T-helper 2 cell treated with Interferon-gamma antibody and Interleukin-4, amounts not matched to agents 5 μg/mL and 100 μg/mL, for 36 hours (primary cell): Measurements from ENCODE around the gene DOK7.

ENCODE experiments used
- DNase-seq: peaks from one replicate; pipeline ENCODE4 v3.0.0; 2021; ENCODE audit warnings: low spot score
- H3K27ac Mint-ChIP-seq: one replicate; pipeline ENCODE4 v1.8.0; 2021; ENCODE audit warnings: mild to moderate bottlenecking, mixed read lengths
- H3K27me3 Mint-ChIP-seq: one replicate; pipeline ENCODE4 v1.8.0; 2021; ENCODE audit warnings: low read depth, mixed read lengths
- H3K36me3 Mint-ChIP-seq: one replicate; pipeline ENCODE4 v1.8.0; 2021; ENCODE audit warnings: low read depth, mixed read lengths
- H3K4me1 Mint-ChIP-seq: one replicate; pipeline ENCODE4 v1.8.0; 2021; ENCODE audit warnings: low read depth, mixed read lengths
- H3K4me3 Mint-ChIP-seq: one replicate; pipeline ENCODE4 v1.8.0; 2022; ENCODE audit warnings: mild to moderate bottlenecking, moderate library complexity, mixed read lengths
- H3K9me3 Mint-ChIP-seq: one replicate; pipeline ENCODE4 v1.8.0; 2021; ENCODE audit warnings: mixed read lengths

DOK7 gene, protein sequence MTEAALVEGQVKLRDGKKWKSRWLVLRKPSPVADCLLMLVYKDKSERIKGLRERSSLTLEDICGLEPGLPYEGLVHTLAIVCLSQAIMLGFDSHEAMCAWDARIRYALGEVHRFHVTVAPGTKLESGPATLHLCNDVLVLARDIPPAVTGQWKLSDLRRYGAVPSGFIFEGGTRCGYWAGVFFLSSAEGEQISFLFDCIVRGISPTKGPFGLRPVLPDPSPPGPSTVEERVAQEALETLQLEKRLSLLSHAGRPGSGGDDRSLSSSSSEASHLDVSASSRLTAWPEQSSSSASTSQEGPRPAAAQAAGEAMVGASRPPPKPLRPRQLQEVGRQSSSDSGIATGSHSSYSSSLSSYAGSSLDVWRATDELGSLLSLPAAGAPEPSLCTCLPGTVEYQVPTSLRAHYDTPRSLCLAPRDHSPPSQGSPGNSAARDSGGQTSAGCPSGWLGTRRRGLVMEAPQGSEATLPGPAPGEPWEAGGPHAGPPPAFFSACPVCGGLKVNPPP

DNA sequence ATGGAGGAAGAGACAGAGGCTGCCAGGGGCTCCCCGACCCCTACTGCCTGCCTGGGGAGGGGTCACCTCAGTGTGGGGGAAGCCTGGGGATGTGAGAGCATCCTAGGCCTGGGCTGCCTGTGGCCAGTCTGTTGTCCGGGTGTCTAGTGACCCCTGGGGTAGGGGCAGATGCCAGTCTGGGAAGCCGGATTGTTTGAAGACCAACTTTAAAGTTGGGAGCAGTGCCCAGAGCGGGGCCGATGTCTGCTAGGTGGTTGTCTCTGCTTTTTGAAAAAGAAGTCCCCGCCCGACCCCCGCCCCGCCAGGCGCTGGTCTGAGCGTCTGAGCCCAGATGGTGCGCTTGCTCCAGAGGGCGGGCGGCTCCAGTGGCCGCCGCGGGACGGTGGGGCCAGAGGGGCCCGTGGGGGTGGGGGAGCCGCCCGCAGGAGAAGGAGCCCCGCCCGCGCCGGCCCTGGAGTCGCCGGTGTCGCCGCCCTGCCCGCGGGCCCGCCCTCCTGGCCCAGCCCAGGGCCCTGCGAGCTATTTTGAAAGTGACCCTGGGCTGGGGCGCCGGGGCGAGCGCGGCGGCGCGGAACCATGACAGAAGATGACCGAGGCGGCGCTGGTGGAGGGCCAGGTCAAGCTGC is at the start of gene DOK7:
Gene DOK7 (plus strand): TSS at position 517 of the 626 bp plus-strand sequence. CDS start 70 bp downstream, at position 587.
- DNase-seq = no peak
- Mint-ChIP-seq H3K27me3 (peaks cover 10% of the 10 kb centered on the region), H3K4me3 (no peak within 1 kb of the TSS), H3K4me1 (no peaks in the 10 kb centered on the region), H3K36me3 (no peaks in the 10 kb centered on the region), H3K9me3 (no peaks in the 10 kb centered on the region), H3K27ac (no peak within 1 kb of the TSS)

DNA sequence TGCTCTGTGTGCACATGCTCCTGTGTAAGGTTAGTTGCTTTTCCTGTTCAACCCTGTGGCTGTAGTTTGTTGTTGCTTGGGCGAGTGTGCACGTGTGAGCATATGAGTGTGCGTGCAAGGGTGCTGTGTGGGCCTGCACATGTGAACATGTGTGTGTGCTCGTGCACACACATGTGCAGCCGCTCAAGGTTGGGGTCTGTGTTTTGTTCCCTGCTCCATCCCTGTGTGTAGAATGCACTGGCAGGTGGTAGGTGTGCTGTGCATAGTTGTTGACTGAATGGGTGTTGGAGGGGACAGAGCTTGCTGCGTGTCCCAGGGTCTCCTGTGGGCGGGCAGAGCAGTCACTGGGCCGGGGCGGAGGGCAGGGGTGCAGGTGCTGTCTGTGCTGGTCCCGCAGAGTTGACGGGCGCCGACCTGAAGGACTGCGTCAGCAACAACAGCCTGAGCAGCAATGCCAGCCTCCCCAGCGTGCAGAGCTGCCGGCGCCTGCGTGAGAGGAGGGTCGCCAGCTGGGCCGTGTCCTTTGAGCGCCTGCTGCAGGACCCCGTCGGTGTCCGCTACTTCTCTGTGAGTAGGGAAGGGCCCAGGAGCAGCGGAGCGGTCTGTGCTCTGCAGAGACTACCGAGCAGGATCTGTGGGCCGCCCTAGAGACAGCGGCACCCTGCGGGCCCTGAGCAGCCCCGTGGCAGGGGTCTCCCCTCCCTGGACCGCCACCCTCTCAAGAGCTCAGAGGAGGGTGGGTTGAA is 49.3 kb upstream of the DOK7 start:
- no peak overlapping the region for H3K27ac Mint-ChIP-seq
- no peaks in the 10 kb centered on the region for H3K27me3 Mint-ChIP-seq
- H3K4me1 Mint-ChIP-seq = no peaks in the 10 kb centered on the region
- H3K4me3 Mint-ChIP-seq = no peak overlapping the region
- DNase-seq = no peak
- no peaks in the 10 kb centered on the region for H3K36me3 Mint-ChIP-seq
- H3K9me3 Mint-ChIP-seq = no peaks in the 10 kb centered on the region

DNA sequence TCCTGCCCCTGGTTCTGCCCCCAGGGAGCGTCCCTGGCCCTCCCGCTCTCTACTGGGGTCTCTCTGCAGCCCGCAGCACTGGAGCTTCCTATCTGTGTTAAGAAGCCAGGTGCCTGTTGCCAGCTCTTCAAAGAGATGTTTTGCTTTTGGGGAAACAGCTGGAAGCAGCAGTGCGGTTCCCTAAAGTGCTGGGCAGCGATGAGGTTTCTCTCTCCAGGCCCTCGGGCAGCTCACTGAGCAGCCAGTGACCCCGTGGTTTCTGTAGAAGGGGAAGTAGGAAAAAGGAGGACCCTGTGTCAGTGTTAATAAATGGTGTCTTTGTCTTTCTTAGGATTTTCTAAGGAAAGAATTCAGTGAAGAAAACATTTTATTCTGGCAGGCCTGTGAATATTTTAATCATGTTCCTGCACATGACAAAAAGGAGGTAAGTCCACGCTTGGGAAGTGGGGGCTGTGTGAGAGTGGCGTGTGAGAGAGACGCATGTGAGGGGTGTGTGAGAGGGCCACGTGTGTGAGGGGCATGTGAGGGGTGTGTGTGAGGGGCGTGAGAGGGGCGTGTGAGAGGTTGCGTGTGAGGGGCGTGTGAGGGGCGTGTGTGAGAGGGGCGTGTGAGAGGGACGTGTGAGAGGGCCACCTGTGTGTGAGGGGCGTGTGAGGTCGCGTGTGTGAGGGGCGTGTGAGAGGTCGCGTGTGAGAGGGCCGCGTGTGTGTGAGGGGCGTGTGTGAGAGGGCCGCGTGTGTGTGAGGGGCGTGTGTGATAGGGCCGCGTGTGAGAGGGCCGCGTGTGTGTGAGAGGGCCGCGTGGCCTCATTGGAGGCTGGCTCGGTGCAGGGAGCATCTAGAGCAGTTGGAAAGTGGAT is 48.5 kb upstream of the DOK7 start:
- Mint-ChIP-seq H3K9me3 (no peaks in the 10 kb centered on the region), H3K27ac (no peak overlapping the region), H3K4me1 (no peaks in the 10 kb centered on the region), H3K36me3 (no peaks in the 10 kb centered on the region), H3K27me3 (no peaks in the 10 kb centered on the region), H3K4me3 (no peak overlapping the region)
- DNase-seq = no peak

DNA sequence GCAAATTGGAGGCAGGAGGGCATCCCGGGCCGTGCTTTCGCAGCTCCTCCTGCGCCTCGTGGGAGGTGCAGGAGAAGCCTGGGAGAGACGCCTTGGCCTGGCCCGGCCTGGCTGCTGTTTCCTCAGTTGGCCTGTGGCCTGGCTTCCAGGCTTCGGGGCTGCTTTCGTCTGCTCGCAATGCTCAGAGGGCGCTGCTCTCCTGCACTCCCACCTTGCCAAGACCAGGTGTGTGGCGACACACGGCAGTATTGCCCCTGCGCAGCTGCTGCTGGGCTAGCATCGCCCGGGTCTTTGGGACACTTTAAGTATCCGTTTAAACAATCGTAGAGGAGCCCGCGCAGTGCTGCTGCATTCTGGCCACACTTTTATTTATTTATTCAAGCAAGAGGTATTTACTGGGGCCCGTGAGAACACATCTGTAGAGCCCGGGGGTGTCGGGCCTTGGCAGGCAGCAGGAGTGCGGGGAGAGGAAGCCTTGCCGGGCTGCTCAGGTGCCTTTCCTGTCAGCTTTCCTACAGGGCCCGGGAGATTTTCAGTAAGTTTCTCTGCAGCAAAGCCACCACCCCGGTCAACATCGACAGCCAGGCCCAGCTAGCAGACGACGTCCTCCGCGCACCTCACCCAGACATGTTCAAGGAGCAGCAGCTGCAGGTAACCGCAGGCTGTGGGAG is 47.5 kb upstream of the DOK7 start:
- H3K36me3 Mint-ChIP-seq = no peaks in the 10 kb centered on the region
- H3K4me3 Mint-ChIP-seq = no peak overlapping the region
- H3K27me3 Mint-ChIP-seq = no peaks in the 10 kb centered on the region
- no peaks in the 10 kb centered on the region for H3K9me3 Mint-ChIP-seq
- no peak overlapping the region for H3K27ac Mint-ChIP-seq
- no peak for DNase-seq
- no peaks in the 10 kb centered on the region for H3K4me1 Mint-ChIP-seq

DNA sequence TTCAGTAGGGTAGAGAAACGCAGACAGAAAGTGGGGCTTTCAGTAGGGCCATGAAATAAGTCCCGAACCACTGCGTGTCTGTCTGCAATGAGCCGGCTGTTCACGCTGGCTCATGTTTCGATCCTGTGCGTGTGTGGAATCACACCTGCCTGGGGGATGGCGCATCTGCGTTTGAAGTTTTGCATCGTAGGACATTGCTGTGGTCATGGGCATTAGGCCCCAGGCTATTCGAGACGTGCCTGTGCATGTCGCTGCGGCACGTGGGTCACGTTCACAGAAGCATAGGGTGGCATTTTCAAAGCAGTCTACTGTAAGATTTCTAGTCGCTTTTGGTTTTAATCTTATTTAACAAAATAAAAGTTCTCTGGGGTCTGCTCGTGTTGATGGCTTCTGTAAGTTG is 46.8 kb upstream of the DOK7 start:
- Mint-ChIP-seq H3K4me3 (no peak overlapping the region), H3K27me3 (no peaks in the 10 kb centered on the region), H3K9me3 (no peaks in the 10 kb centered on the region), H3K27ac (no peak overlapping the region), H3K4me1 (no peaks in the 10 kb centered on the region), H3K36me3 (no peaks in the 10 kb centered on the region)
- no peak for DNase-seq

DNA sequence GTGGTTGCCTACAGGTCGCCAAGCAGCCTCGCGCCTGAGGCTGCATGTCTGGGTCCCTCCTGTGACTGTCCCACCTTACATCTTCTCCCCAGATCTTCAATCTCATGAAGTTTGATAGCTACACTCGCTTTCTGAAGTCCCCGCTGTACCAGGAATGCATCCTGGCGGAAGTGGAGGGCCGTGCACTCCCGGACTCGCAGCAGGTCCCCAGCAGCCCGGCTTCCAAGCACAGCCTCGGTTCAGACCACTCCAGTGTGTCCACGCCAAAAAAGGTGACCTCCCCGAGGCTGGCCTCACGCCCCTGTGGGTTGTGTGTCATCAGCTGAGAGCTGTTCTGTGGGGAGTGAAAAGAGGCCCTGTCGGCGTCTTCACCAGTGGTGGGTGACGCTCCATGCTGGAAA is 46.3 kb upstream of the DOK7 start:
- H3K9me3 Mint-ChIP-seq = no peaks in the 10 kb centered on the region
- no peak overlapping the region for H3K27ac Mint-ChIP-seq
- H3K4me1 Mint-ChIP-seq = no peaks in the 10 kb centered on the region
- H3K27me3 Mint-ChIP-seq = no peaks in the 10 kb centered on the region
- H3K4me3 Mint-ChIP-seq = no peak overlapping the region
- DNase-seq = no peak
- H3K36me3 Mint-ChIP-seq = no peaks in the 10 kb centered on the region

DNA sequence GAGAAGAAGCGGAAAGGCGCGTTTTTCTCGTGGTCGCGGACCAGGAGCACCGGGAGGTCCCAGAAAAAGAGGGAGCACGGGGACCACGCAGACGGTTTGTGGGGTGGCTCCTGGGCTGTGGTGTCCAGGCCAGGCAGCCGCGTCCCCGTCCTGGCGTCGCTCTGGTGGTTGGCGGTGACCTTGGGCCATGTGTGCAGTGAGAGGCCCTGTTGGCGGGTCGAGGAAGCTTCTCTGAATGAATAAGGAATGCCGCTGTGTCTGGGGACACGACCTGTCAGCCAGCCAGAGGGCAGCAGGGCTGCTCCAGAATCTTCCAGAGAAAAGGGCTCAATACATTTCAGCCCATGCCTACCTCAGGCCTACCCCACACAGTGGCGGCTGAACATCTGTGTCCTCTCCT is 45.7 kb upstream of the DOK7 start:
- Mint-ChIP-seq H3K9me3 (no peaks in the 10 kb centered on the region), H3K27me3 (no peaks in the 10 kb centered on the region), H3K27ac (no peak overlapping the region), H3K4me3 (no peak overlapping the region), H3K4me1 (no peaks in the 10 kb centered on the region), H3K36me3 (no peaks in the 10 kb centered on the region)
- DNase-seq = no peak

DNA sequence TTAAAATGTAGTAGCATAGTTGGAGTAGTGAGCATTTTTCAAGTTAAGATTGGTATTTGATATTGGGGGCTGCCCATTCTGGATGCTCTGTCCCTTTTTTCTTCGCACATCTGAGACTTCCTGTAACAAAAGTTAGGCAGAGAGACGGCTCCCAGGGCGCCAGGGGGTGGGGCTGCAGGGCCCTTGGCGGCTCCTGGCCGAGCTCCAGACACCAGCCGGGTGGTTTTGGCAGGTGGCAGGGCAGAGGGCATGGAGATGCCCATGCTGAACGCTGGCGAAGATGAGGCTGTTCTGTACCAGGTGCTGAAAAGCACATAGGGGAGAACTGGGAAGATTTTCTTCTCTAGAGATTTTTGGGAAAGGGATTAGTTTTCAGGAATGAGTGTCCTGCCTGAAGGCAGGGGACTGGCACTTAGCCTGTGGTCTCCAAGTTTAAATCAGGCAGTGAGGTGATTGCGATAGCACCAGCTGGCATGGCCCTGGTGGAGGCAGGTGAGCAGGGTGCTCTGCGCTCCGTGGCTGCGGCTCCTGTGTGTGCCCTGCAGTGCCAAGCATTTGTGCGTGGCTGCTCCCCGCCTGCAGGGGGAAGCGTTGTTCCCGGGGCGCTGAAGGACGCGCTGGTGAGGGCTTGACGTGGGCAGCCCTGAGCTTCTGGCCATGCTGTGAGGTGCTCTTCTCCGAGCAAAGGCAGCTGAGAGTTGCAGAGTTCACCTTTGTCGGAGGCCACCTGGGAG is 44.9 kb upstream of the DOK7 start:
- H3K36me3 Mint-ChIP-seq = no peaks in the 10 kb centered on the region
- H3K4me3 Mint-ChIP-seq = no peak overlapping the region
- no peak overlapping the region for H3K27ac Mint-ChIP-seq
- no peak for DNase-seq
- H3K4me1 Mint-ChIP-seq = no peaks in the 10 kb centered on the region
- H3K9me3 Mint-ChIP-seq = no peaks in the 10 kb centered on the region
- no peaks in the 10 kb centered on the region for H3K27me3 Mint-ChIP-seq

DNA sequence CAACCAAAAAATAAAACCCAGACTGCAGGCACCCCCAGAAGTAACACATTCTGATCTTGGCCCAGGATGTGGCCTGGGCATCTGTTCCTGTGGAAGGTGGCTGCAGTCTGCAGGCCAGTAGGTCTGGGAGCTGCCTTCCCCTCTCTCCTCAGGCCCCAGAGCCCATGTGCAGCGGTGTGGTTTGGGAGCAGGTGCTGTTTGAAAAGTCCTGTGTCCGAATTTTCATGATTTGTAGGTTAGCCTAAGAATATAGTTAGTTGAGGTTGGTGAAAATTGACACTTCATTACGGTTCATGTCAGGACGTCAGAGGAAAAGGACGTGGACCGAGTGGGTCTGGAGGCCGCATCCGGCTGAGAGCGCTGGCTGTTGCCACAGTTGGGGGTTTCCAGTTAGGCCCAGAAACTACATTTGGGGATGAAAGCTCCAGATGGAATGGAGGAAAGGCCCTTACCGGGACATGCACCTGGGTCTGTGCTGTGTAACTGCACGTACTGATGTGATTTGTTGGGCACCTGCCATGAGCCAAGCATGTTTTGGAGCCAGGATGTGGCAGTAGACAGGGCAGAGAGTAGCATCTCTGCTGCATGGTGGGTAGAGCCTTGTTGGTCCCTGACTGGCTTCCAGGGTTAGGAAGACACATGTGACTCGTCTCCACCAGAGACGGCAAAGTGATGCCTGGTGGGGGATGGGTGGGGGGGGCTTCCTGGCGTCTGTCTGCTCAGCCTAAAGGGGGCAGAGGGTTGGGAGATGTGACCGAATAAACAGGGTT is 43.1 kb upstream of the DOK7 start:
- DNase-seq = no peak
- no peaks in the 10 kb centered on the region for H3K4me1 Mint-ChIP-seq
- no peak overlapping the region for H3K4me3 Mint-ChIP-seq
- no peaks in the 10 kb centered on the region for H3K27me3 Mint-ChIP-seq
- H3K27ac Mint-ChIP-seq = no peak overlapping the region
- H3K9me3 Mint-ChIP-seq = no peaks in the 10 kb centered on the region
- H3K36me3 Mint-ChIP-seq = no peaks in the 10 kb centered on the region

DNA sequence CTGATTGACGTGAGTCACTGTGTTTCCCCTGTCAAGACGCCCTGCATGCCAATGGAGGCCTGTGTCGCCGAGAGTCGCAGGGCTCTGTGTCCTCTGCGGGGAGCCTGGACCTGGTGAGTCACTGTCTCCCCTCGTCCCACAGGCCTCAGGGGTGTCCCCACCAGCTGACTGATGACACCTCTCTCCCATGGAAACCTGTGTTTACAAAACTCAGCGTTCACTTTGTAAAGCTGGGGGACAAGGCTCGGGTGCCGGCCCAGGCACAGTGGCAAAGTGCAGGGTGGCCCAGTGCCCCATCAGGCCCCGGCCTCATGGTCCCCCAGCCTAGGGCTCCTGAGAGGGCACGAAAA is 42.5 kb upstream of the DOK7 start:
- Mint-ChIP-seq H3K27ac (no peak overlapping the region), H3K4me1 (no peaks in the 10 kb centered on the region), H3K4me3 (no peak overlapping the region), H3K9me3 (no peaks in the 10 kb centered on the region), H3K36me3 (no peaks in the 10 kb centered on the region), H3K27me3 (no peaks in the 10 kb centered on the region)
- no peak for DNase-seq

DNA sequence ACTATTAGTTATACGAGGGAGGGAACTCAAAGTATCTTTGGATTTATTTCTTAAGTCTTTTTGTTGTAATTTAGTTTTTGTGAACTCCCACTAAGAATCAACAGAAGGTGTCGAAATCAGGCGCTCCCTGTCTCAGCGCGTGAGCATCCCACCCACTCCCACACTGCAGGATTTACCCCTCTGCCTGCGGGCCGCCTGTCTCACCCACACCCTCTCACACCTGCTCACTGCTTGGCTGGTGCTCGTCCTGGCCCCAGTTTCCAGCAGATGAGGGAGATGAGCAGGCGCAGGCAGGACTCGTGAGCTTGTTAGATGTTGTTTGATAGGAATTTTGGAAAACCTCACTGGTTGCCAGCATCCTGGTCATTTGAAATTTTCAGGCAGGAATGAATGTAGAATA is 42.1 kb upstream of the DOK7 start:
- Mint-ChIP-seq H3K27me3 (no peaks in the 10 kb centered on the region), H3K4me1 (no peaks in the 10 kb centered on the region), H3K9me3 (no peaks in the 10 kb centered on the region), H3K4me3 (no peak overlapping the region), H3K36me3 (no peaks in the 10 kb centered on the region), H3K27ac (no peak overlapping the region)
- no peak for DNase-seq

DNA sequence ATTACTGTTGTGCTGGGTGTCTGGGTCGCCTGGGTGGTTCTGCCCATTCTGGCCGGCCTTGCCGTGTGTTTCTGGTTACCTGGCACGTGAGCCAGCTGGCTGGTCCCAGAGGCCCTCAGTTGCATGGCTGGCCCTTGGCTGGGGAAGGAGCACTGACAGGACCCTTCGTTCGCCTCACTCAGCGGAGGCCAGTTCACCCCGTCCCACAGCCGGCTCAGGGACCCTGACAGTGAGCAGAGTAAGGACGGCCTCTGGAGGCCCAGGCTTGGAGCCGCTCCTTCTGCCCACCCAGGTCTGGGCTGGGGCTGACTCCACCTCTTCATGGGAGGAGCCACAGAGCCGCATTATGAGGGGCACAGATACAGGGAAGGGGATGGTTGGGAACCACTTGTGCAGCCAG is 41.6 kb upstream of the DOK7 start:
- H3K9me3 Mint-ChIP-seq = no peaks in the 10 kb centered on the region
- H3K27ac Mint-ChIP-seq = no peak overlapping the region
- no peaks in the 10 kb centered on the region for H3K4me1 Mint-ChIP-seq
- no peak overlapping the region for H3K4me3 Mint-ChIP-seq
- no peak for DNase-seq
- H3K27me3 Mint-ChIP-seq = no peaks in the 10 kb centered on the region
- no peaks in the 10 kb centered on the region for H3K36me3 Mint-ChIP-seq
